Vagina (tissue), 2 donors: ENCODE results near the gene RASAL2.

Source experiments
- CTCF ChIP-seq, 3 experiments: fragments of 450-650 bp in 2 of 3; fragments of 200-600 bp in 1 of 3; sonication (generic) in 1 of 3; IDR thresholded peaks; one replicate each; pipeline ENCODE4 v1.5.1; 2017 to 2019; ENCODE audit warnings: antibody characterized with exemption in 3 of 3, mild to moderate bottlenecking in 2 of 3, moderate library complexity in 2 of 3
- POLR2A ChIP-seq, 2 donors: fragments of 450-650 bp; IDR thresholded peaks; one replicate each; pipeline ENCODE4 v1.6.1; 2017; ENCODE audit warnings: antibody characterized with exemption in 2 of 2, mild to moderate bottlenecking in 2 of 2, moderate library complexity in 2 of 2

GRCh38 chr1:178495741-178496409 lies 402.0 kb downstream of the RASAL2 start:
- TF ChIP-seq CTCF (IDR thresholded peaks at IDR 0.05) (no peak), POLR2A (IDR thresholded peaks at IDR 0.05) (no peak)
